ENCODE measurements around the gene STX19. TPM values are rescaled to one million over a fixed set of nuclear protein-coding genes. Genes with fewer than 3 reads are reported as not detected.

STX19 gene
- total and polyA plus RNA-seq, 2 of the 13 experiments (the other 11 are each of a cell fraction or from before 2014, with no cell fraction given) = not detected

DNA sequence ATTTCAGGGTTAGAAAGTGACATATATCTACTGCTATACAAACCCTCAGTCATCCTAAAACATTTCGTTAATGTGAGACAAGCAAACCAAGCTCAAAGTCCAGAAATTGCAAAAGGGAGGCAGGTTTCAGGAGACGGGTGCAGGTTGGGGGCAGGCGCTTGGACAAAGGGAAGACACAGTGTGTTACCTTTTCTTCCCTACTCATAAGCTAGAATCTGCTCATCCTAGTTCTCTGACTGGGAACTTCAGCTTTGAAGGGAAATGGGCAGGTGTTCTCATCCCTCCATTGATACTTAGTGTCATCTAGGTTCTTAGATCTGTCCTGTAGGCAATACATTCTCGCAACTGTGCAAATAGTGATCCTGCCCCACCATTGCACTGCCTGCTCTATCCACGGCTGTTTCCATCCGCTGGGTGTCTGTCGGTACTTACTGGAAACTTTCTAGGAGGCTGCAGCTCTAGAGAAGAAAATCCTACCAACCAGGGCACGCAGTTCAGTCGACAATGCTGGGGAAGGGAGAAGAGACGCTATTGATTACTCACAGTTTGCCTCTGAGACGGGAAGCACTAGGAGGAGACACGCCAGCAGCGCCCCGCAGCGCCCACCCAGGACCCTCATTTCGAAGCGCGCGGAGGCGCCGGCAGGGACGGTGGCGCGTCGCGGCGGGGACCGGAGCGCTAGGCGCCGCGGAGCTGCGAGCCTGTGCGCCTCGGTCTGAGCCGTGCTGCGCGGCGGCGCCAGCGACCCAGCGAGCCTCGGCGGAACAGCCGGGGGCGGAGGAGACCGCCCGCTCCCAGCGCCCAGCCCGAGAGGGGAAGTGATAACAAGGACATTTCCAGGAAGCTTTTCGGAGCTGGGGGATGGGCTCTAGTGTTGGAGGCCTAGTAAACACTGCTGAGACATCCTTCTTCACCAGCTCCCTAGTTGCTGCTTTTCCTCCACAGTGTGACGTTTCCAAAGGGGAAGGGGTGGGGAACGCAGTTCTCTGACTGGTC lies 55.0 kb downstream of the STX19 start, which contains the start of gene PROS1 (continued):
- TF ChIP-seq THYN1 (CRISPR knock-in tag; IDR thresholded peaks at IDR 0.05; ENCODE audit: borderline replicate concordance, low read depth) (no peak), ZBTB43 (CRISPR knock-in tag; conservative IDR thresholded peaks at IDR 0.05) (no peak), ZNF225 (CRISPR knock-in tag; IDR thresholded peaks at IDR 0.05) (peak; percentile 71; the same call in 1 of the 2 replicates), IKZF5 (CRISPR knock-in tag; IDR thresholded peaks at IDR 0.05) (no peak; the same call in 1 of the 2 replicates), DNMT1 (CRISPR knock-in tag; IDR thresholded peaks at IDR 0.05) (peak; percentile 62; the same call in 1 of the 2 replicates), ZFY (CRISPR knock-in tag; IDR thresholded peaks at IDR 0.05) (peak; percentile 84), ARNT (IDR thresholded peaks at IDR 0.05) (no peak), MTF1 (CRISPR knock-in tag; IDR thresholded peaks at IDR 0.05) (no peak), PLSCR1 (CRISPR knock-in tag; IDR thresholded peaks at IDR 0.05; ENCODE audit: borderline replicate concordance) (no peak), PBX3 (CRISPR knock-in tag; IDR thresholded peaks at IDR 0.05; ENCODE audit: borderline replicate concordance) (no peak), HNRNPUL1 (IDR thresholded peaks at IDR 0.05; ENCODE audit: low read depth, low read length) (no peak), NAIF1 (CRISPR knock-in tag; IDR thresholded peaks at IDR 0.05; ENCODE audit: borderline replicate concordance) (no peak), U2AF2 (IDR thresholded peaks at IDR 0.05; ENCODE audit: low read depth, low read length) (no peak), MZF1 (CRISPR knock-in tag; IDR thresholded peaks at IDR 0.05; ENCODE audit: borderline replicate concordance) (no peak), PHB2 (IDR thresholded peaks at IDR 0.05; ENCODE audit: partially characterized antibody) (no peak), ZNF629 (CRISPR knock-in tag; conservative IDR thresholded peaks at IDR 0.05) (no peak; the same call in 1 of the 2 replicates), ZNF883 (CRISPR knock-in tag; IDR thresholded peaks at IDR 0.05; ENCODE audit: not compliant biosample characterization) (no peak), ZNF746 (CRISPR knock-in tag; IDR thresholded peaks at IDR 0.05) (no peak), REL (CRISPR knock-in tag; conservative IDR thresholded peaks at IDR 0.05) (no peak)
- TF ChIP-seq, protein P1, sequence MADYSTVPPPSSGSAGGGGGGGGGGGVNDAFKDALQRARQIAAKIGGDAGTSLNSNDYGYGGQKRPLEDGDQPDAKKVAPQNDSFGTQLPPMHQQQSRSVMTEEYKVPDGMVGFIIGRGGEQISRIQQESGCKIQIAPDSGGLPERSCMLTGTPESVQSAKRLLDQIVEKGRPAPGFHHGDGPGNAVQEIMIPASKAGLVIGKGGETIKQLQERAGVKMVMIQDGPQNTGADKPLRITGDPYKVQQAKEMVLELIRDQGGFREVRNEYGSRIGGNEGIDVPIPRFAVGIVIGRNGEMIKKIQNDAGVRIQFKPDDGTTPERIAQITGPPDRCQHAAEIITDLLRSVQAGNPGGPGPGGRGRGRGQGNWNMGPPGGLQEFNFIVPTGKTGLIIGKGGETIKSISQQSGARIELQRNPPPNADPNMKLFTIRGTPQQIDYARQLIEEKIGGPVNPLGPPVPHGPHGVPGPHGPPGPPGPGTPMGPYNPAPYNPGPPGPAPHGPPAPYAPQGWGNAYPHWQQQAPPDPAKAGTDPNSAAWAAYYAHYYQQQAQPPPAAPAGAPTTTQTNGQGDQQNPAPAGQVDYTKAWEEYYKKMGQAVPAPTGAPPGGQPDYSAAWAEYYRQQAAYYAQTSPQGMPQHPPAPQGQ (CRISPR knock-in tag; IDR thresholded peaks at IDR 0.05; ENCODE audit: borderline replicate concordance) = no peak; the same call in 1 of the 2 replicates
- TF ChIP-seq, protein P2, sequence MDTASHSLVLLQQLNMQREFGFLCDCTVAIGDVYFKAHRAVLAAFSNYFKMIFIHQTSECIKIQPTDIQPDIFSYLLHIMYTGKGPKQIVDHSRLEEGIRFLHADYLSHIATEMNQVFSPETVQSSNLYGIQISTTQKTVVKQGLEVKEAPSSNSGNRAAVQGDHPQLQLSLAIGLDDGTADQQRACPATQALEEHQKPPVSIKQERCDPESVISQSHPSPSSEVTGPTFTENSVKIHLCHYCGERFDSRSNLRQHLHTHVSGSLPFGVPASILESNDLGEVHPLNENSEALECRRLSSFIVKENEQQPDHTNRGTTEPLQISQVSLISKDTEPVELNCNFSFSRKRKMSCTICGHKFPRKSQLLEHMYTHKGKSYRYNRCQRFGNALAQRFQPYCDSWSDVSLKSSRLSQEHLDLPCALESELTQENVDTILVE (CRISPR knock-in tag; IDR thresholded peaks at IDR 0.05) = no peak; the same call in none of the 2 replicates
